Type B pancreatic cell (in vitro differentiated cells): ENCODE measurements around the gene SYNE2. TPM values are rescaled to one million over a fixed set of nuclear protein-coding genes. Genes with fewer than 3 reads are reported as not detected.
"Not testable (repeated sequence)": the region's sequence is repeated elsewhere in the genome, so short reads cannot be mapped to it uniquely, and the experiment has no call there.

Experiments
- DNase-seq: peaks from one replicate; pipeline ENCODE4 v3.0.0; 2021; ENCODE audit warnings: mixed read lengths; ENCODE audit not compliant: unreplicated experiment; ENCODE audit errors: extremely low spot score
- H3K27ac Mint-ChIP-seq: 2 replicates; pipeline ENCODE4 v1.8.0; 2021; ENCODE audit warnings: mild to moderate bottlenecking, mixed read lengths
- H3K27me3 Mint-ChIP-seq: 2 replicates; pipeline ENCODE4 v1.8.0; 2021; ENCODE audit warnings: mixed read lengths
- H3K36me3 Mint-ChIP-seq: 2 replicates; pipeline ENCODE4 v1.8.0; 2021; ENCODE audit warnings: mixed read lengths
- H3K4me1 Mint-ChIP-seq: one replicate; pipeline ENCODE4 v1.8.0; 2021; ENCODE audit warnings: mixed read lengths; ENCODE audit not compliant: unreplicated experiment
- H3K4me3 Mint-ChIP-seq: 2 replicates; pipeline ENCODE4 v1.8.0; 2021; ENCODE audit warnings: mild to moderate bottlenecking, mixed read lengths
- H3K9me3 Mint-ChIP-seq: 2 replicates; pipeline ENCODE4 v1.8.0; 2021; ENCODE audit warnings: mixed read lengths
- CTCF ChIP-seq: fragments of 200-600 bp; sonication (generic); conservative IDR thresholded peaks from 2 replicates; pipeline ENCODE4 v1.5.0; 2021; ENCODE audit warnings: antibody characterized with exemption, mild to moderate bottlenecking
- total RNA-seq: library from RNA; stranded (reverse); gene quantifications from 2 replicates; pipeline ENCODE4 v1.2.1, GENCODE V29; 2021; ENCODE audit warnings: low replicate concordance

SYNE2 gene
- total RNA-seq, 1 donor from 2014 or later, result 75.1 TPM

- Mint-ChIP-seq H3K36me3 (peaks cover 6% of the 10 kb centered on the region), H3K27me3 (no peaks in the 10 kb centered on the region), H3K27ac (no peak overlapping the region), H3K4me1 (no peaks in the 10 kb centered on the region), H3K4me3 (no peak overlapping the region), H3K9me3 (no peaks in the 10 kb centered on the region)
- TF ChIP-seq CTCF, result no peak
- DNase-seq, result no peak
These were observed 262.6 kb downstream of the SYNE2 start for GRCh38 chr14:64115401-64115800.

GRCh38 chr14:64117671-64118402 is 265.0 kb downstream of the SYNE2 start:
- Mint-ChIP-seq H3K9me3 (no peaks in the 10 kb centered on the region), H3K4me1 (no peaks in the 10 kb centered on the region), H3K27me3 (no peaks in the 10 kb centered on the region), H3K27ac (no peak overlapping the region), H3K36me3 (peaks cover 12% of the 10 kb centered on the region), H3K4me3 (no peak overlapping the region)
- TF ChIP-seq CTCF, result no peak
- DNase-seq, result no peak

GRCh38 chr14:64118403-64118742 is 265.6 kb downstream of the SYNE2 start:
- H3K36me3 Mint-ChIP-seq, result peaks cover 15% of the 10 kb centered on the region
- not testable (repeated sequence) for H3K27me3 Mint-ChIP-seq, H3K4me3 Mint-ChIP-seq, H3K9me3 Mint-ChIP-seq, H3K4me1 Mint-ChIP-seq, DNase-seq, H3K27ac Mint-ChIP-seq

GRCh38 chr14:64118892-64119291 is 266.1 kb downstream of the SYNE2 start:
- no peak for DNase-seq
- Mint-ChIP-seq H3K27ac (no peak overlapping the region), H3K4me3 (no peak overlapping the region), H3K9me3 (no peaks in the 10 kb centered on the region), H3K4me1 (no peaks in the 10 kb centered on the region), H3K36me3 (peaks cover 18% of the 10 kb centered on the region), H3K27me3 (no peaks in the 10 kb centered on the region)
- no peak for TF ChIP-seq CTCF

- H3K9me3 Mint-ChIP-seq, result no peaks in the 10 kb centered on the region
- H3K27me3 Mint-ChIP-seq, result no peaks in the 10 kb centered on the region
- H3K36me3 Mint-ChIP-seq, result peaks cover 18% of the 10 kb centered on the region
- no peak for TF ChIP-seq CTCF
- H3K27ac Mint-ChIP-seq, result no peak overlapping the region
- no peak for DNase-seq
- H3K4me3 Mint-ChIP-seq, result no peak overlapping the region
- H3K4me1 Mint-ChIP-seq, result no peaks in the 10 kb centered on the region
These were observed 266.7 kb downstream of the SYNE2 start for GRCh38 chr14:64119500-64119899.

- Mint-ChIP-seq H3K4me1 (no peaks in the 10 kb centered on the region), H3K36me3 (peaks cover 18% of the 10 kb centered on the region), H3K9me3 (no peaks in the 10 kb centered on the region), H3K27ac (no peak overlapping the region), H3K4me3 (no peak overlapping the region), H3K27me3 (no peaks in the 10 kb centered on the region)
- TF ChIP-seq CTCF, result no peak
- no peak for DNase-seq
These were observed 267.2 kb downstream of the SYNE2 start for GRCh38 chr14:64119980-64120379.
